Caco-2 (cell line): ENCODE data around the gene ETV6. TPM values are rescaled to one million over a fixed set of nuclear protein-coding genes. Genes with fewer than 3 reads are reported as not detected.

Experiments
- BruUV-seq: library from RNA; stranded (reverse); fragments of 400-500 nt; replicated peaks from 2 replicates; lab custom pipeline; 2021; lab: Mats Ljungman, UMichigan
- CTCF ChIA-PET: fragments of 300-600 bp; sonication (Branson Sonifier 250); formaldehyde crosslinking; loops from one replicate; lab custom pipeline; 2022; ENCODE audit warnings: antibody characterized with exemption; lab: Charles Lee
- POLR2A ChIA-PET: fragments of 300-600 bp; sonication (Branson Sonifier 250); formaldehyde crosslinking; loops from one replicate; lab custom pipeline; 2022; ENCODE audit warnings: antibody characterized with exemption; lab: Charles Lee
- DNase-seq, 2 experiments: peaks; one replicate each; pipeline versions ENCODE4 v3.0.0 to v3.0.0-alpha.2; 2020 to 2022
- H3K27me3 ChIP-seq: replicated peaks from 2 replicates; pipeline ENCODE4 v1.6.0; 2011; ENCODE audit warnings: low read length; ENCODE audit not compliant: control insufficient read depth, insufficient read depth
- H3K36me3 ChIP-seq: 2 replicates; pipeline ENCODE4 v1.5.1; 2011; ENCODE audit warnings: low read length; ENCODE audit not compliant: control insufficient read depth, insufficient read depth
- H3K4me1 ChIP-seq: fragments of 250-450 bp; sonication (Bioruptor Pico); 2 replicates; pipeline ENCODE4 v1.5.1; 2020; ENCODE audit warnings: mild to moderate bottlenecking
- H3K4me3 ChIP-seq: 2 replicates; pipeline ENCODE4 v1.5.1; 2011; ENCODE audit warnings: low read depth, mild to moderate bottlenecking, control low read depth, low read length
- H3K9me3 ChIP-seq: fragments of 250-450 bp; sonication (Bioruptor Pico); 2 replicates; pipeline ENCODE4 v1.5.1; 2020; ENCODE audit warnings: mild to moderate bottlenecking, moderate library complexity
- H3K27ac Mint-ChIP-seq: one replicate; pipeline ENCODE4 v1.8.0; 2022; ENCODE audit warnings: mixed read lengths; ENCODE audit not compliant: unreplicated experiment
- H3K27me3 Mint-ChIP-seq: one replicate; pipeline ENCODE4 v1.8.0; 2022; ENCODE audit warnings: mixed read lengths; ENCODE audit not compliant: insufficient read depth, unreplicated experiment
- H3K36me3 Mint-ChIP-seq: one replicate; pipeline ENCODE4 v1.8.0; 2022; ENCODE audit warnings: mild to moderate bottlenecking, mixed read lengths; ENCODE audit not compliant: insufficient read depth, unreplicated experiment
- H3K4me1 Mint-ChIP-seq: one replicate; pipeline ENCODE4 v1.8.0; 2022; ENCODE audit warnings: low read depth, mixed read lengths; ENCODE audit not compliant: unreplicated experiment
- H3K4me3 Mint-ChIP-seq: one replicate; pipeline ENCODE4 v1.8.0; 2022; ENCODE audit warnings: mild to moderate bottlenecking, moderate library complexity, mixed read lengths; ENCODE audit not compliant: unreplicated experiment
- H3K9me3 Mint-ChIP-seq: one replicate; pipeline ENCODE4 v1.8.0; 2022; ENCODE audit warnings: mixed read lengths; ENCODE audit not compliant: unreplicated experiment
- CTCF ChIP-seq, 2 experiments: fragments of 200-600 bp in 1 of 2; IDR thresholded peaks; 1 replicate in 1 of 2; 2 replicates in 1 of 2; pipeline versions ENCODE4 v1.5.1 to v1.8.0; 2011 to 2022; ENCODE audit warnings: antibody characterized with exemption in 1 of 2, control low read depth in 1 of 2, inconsistent platforms in 1 of 2, low read depth in 1 of 2, low read length in 1 of 2, mild to moderate bottlenecking in 1 of 2, moderate library complexity in 1 of 2; ENCODE audit not compliant: insufficient read depth in 1 of 2, severe bottlenecking in 1 of 2, unreplicated experiment in 1 of 2
- intact Hi-C: fragments of 100-400 bp; cut with micrococcal nuclease; formaldehyde crosslinking; loops from one replicate; pipeline ENCODE4 v1.10.0; 2022; ENCODE audit not compliant: unreplicated experiment
- total RNA-seq: library from RNA; stranded (reverse); gene quantifications from 2 replicates; pipeline ENCODE4 v1.2.3, GENCODE V29; 2022

Gene ETV6
- total RNA-seq, 1 experiment from 2014 or later = 15.6 TPM

- POLR2A ChIA-PET = no interaction called here
- Mint-ChIP-seq H3K9me3 (no peaks in the 10 kb centered on the region), H3K27ac (no peak overlapping the region), H3K36me3 (no peaks in the 10 kb centered on the region), H3K27me3 (no peaks in the 10 kb centered on the region), H3K4me3 (no peak overlapping the region), H3K4me1 (peaks cover 13% of the 10 kb centered on the region)
- CTCF ChIA-PET = interaction anchor here (0.6 to 0.7 kb wide), 2 partner anchors 56 to 184 kb away, joined by 3 read pairs; no protein-coding TSS in a partner anchor
- no peak for DNase-seq
- Histone ChIP-seq H3K36me3 (no peaks in the 10 kb centered on the region), H3K4me1 (peaks cover 25% of the 10 kb centered on the region), H3K4me3 (no peak overlapping the region), H3K9me3 (no peaks in the 10 kb centered on the region), H3K27me3 (no peaks in the 10 kb centered on the region)
- no TSS peak for BruUV-seq
- intact Hi-C loops = no loop called here
- no peak for TF ChIP-seq CTCF (IDR thresholded peaks at IDR 0.05; ENCODE audit: insufficient read depth in 1 of 2, low read depth in 1 of 2, low read length in 1 of 2, severe bottlenecking in 1 of 2, unreplicated experiment in 1 of 2)
These were observed 115.9 kb downstream of the ETV6 start for GRCh38 chr12:11765421-11765816.

GRCh38 chr12:11765817-11766794 lies 116.6 kb downstream of the ETV6 start:
- no peak for DNase-seq
- Mint-ChIP-seq H3K4me1 (peaks cover 13% of the 10 kb centered on the region), H3K9me3 (no peaks in the 10 kb centered on the region), H3K27ac (no peak overlapping the region), H3K27me3 (no peaks in the 10 kb centered on the region), H3K36me3 (no peaks in the 10 kb centered on the region), H3K4me3 (no peak overlapping the region)
- CTCF ChIA-PET = no interaction called here
- no TSS peak for BruUV-seq
- H3K4me1 ChIP-seq = peaks cover 25% of the 10 kb centered on the region
- no peaks in the 10 kb centered on the region for H3K36me3 ChIP-seq
- no peaks in the 10 kb centered on the region for H3K27me3 ChIP-seq
- POLR2A ChIA-PET = no interaction called here
- intact Hi-C loops = no loop called here
- TF ChIP-seq CTCF (IDR thresholded peaks at IDR 0.05; ENCODE audit: insufficient read depth in 1 of 2, low read depth in 1 of 2, low read length in 1 of 2, severe bottlenecking in 1 of 2, unreplicated experiment in 1 of 2) = no peak
- no peak overlapping the region for H3K4me3 ChIP-seq
- H3K9me3 ChIP-seq = no peaks in the 10 kb centered on the region

GRCh38 chr12:11767029-11767724 lies 117.7 kb downstream of the ETV6 start:
- Mint-ChIP-seq H3K4me3 (no peak overlapping the region), H3K4me1 (peaks cover 13% of the 10 kb centered on the region), H3K9me3 (no peaks in the 10 kb centered on the region), H3K27me3 (no peaks in the 10 kb centered on the region), H3K36me3 (no peaks in the 10 kb centered on the region), H3K27ac (no peak overlapping the region)
- no peak overlapping the region for H3K4me3 ChIP-seq
- ChIA-PET CTCF (no interaction called here), POLR2A (no interaction called here)
- no TSS peak for BruUV-seq
- H3K27me3 ChIP-seq = no peaks in the 10 kb centered on the region
- no peaks in the 10 kb centered on the region for H3K36me3 ChIP-seq
- intact Hi-C loops = no loop called here
- H3K4me1 ChIP-seq = peaks cover 22% of the 10 kb centered on the region
- TF ChIP-seq CTCF (IDR thresholded peaks at IDR 0.05; ENCODE audit: insufficient read depth in 1 of 2, low read depth in 1 of 2, low read length in 1 of 2, severe bottlenecking in 1 of 2, unreplicated experiment in 1 of 2) = no peak
- no peaks in the 10 kb centered on the region for H3K9me3 ChIP-seq
- no peak for DNase-seq
